Activated CD4-positive, alpha-beta T cell treated with anti-CD3 and anti-CD28 coated beads, Interleukin-2, amount 50 U/mL, for 16 hours (primary cell): ENCODE data around the gene EVA1B.

Experiments used
- DNase-seq: peaks from one replicate; pipeline ENCODE4 v3.0.0-alpha.2; 2020

EVA1B gene

DNA sequence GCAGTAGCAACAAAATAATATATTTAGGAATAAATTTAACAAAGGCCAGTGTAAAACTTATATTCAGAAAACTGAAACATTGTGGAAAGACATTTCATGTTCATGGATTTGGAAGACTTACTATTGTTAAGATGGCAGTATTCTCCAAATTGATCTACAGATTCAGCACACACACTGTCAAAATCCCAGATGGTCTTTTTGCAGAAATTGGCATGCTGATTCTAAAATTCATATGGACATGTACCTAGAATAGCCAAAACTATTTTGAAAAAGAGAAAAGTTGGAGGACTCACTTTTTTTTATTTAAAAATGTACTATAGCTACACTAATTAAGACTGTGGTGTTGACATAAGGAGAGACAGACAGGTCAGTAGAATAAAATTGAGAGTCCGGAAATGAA lies 49.2 kb downstream of the EVA1B start:
- DNase-seq = no peak

DNA sequence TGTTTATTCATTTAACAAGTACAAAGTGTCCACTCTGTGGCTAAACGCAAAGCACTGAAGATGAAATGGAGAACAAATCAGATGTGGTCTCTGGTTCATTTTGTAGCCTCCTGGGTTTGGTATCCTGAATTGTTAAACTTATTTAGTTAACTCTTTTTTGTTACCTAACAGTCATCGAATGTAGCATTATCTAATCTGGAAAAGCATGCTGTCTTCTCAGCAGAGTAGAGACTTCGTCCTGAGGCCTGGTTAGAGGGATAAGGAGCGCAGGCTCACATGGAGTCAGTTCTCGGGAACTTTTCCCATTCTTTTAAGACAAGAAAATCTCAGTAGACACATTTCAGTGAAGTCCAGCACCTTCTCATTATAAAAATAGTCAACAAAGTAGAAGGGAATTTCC lies 50.4 kb downstream of the EVA1B start:
- no peak for DNase-seq
